Activated CD4-positive, alpha-beta T cell treated with anti-CD3 and anti-CD28 coated beads for 36 hours (primary cell): Measurements from ENCODE around the gene CCDC70. TPM values are rescaled to one million over a fixed set of nuclear protein-coding genes. Genes with fewer than 3 reads are reported as not detected.

Source experiments
- ATAC-seq: fragments of 200-7000 bp; cut with Tn5 transposase; one replicate; pipeline ENCODE4 v1.10.0; 2021; ENCODE audit warnings: mild to moderate bottlenecking, moderate library complexity
- CTCF ChIA-PET: fragments of 350-600 bp; sonication (Branson Sonifier 250); formaldehyde crosslinking; loops from one replicate; lab custom pipeline; 2021; ENCODE audit warnings: antibody characterized with exemption; lab: Charles Lee
- POLR2A ChIA-PET: fragments of 350-600 bp; sonication (Branson Sonifier 250); formaldehyde crosslinking; loops from one replicate; lab custom pipeline; 2021; ENCODE audit warnings: antibody characterized with exemption, inconsistent platforms; lab: Charles Lee
- DNase-seq: peaks from one replicate; pipeline ENCODE4 v3.0.0-alpha.2; 2020
- H3K27ac Mint-ChIP-seq: one replicate; pipeline ENCODE4 v1.8.0; 2021; ENCODE audit warnings: mixed read lengths
- H3K27me3 Mint-ChIP-seq: one replicate; pipeline ENCODE4 v1.8.0; 2021; ENCODE audit warnings: mixed read lengths
- H3K36me3 Mint-ChIP-seq: one replicate; pipeline ENCODE4 v1.8.0; 2021; ENCODE audit warnings: low read depth, mixed read lengths
- H3K4me1 Mint-ChIP-seq: one replicate; pipeline ENCODE4 v1.8.0; 2021; ENCODE audit warnings: mixed read lengths
- H3K4me3 Mint-ChIP-seq: one replicate; pipeline ENCODE4 v1.8.0; 2021; ENCODE audit warnings: mild to moderate bottlenecking, moderate library complexity, mixed read lengths
- H3K9me3 Mint-ChIP-seq: one replicate; pipeline ENCODE4 v1.8.0; 2021; ENCODE audit warnings: low read depth, mixed read lengths
- intact Hi-C, 2 experiments: fragments of 100-400 bp; cut with DNase I in 1 of 2; cut with micrococcal nuclease in 1 of 2; formaldehyde crosslinking; loops; one replicate each; pipeline versions ENCODE4 v1.14.2 to v1.15.1; 2022 to 2024; cut with DNase I, micrococcal nuclease
- total RNA-seq, 2 experiments: library from RNA; stranded (reverse); gene quantifications; one replicate each; pipeline ENCODE4 v1.2.3, GENCODE V29; 2021

The CCDC70 gene
- total RNA-seq, 2 experiments from 2014 or later = not detected

GRCh38 chr13:51879133-51879532 is 17.4 kb downstream of the CCDC70 start:
- no peak overlapping the region for H3K27ac Mint-ChIP-seq
- CTCF ChIA-PET = no interaction called here
- peaks cover 2% of the 10 kb centered on the region for H3K27me3 Mint-ChIP-seq
- POLR2A ChIA-PET = interaction anchor here (0.6 kb wide), 1 partner anchor 485 kb away, joined by 5 read pairs; no protein-coding TSS in a partner anchor
- intact Hi-C loops = no loop called here
- H3K4me1 Mint-ChIP-seq = peaks cover 7% of the 10 kb centered on the region
- peaks cover 4% of the 10 kb centered on the region for H3K9me3 Mint-ChIP-seq
- no peak overlapping the region for H3K4me3 Mint-ChIP-seq
- ATAC-seq (peak; percentile 87), DNase-seq (no peak)
- peaks cover 3% of the 10 kb centered on the region for H3K36me3 Mint-ChIP-seq

GRCh38 chr13:51881296-51881695 is 19.5 kb downstream of the CCDC70 start:
- intact Hi-C loops = no loop called here
- ChIA-PET CTCF (interaction anchor here (1.0 to 1.1 kb wide), 2 partner anchors 9 to 132 kb away, joined by 3 read pairs; no protein-coding TSS in a partner anchor), POLR2A (no interaction called here)
- DNase-seq = no peak
- no peak for ATAC-seq
- peaks cover 7% of the 10 kb centered on the region for H3K4me1 Mint-ChIP-seq
- peaks cover 2% of the 10 kb centered on the region for H3K27me3 Mint-ChIP-seq
- H3K9me3 Mint-ChIP-seq = peaks cover 4% of the 10 kb centered on the region
- H3K4me3 Mint-ChIP-seq = no peak overlapping the region
- peaks cover 3% of the 10 kb centered on the region for H3K36me3 Mint-ChIP-seq
- no peak overlapping the region for H3K27ac Mint-ChIP-seq

- ChIA-PET POLR2A (no interaction called here), CTCF (interaction anchor here (1.1 kb wide), 1 partner anchor 131 kb away, joined by 3 read pairs; no protein-coding TSS in a partner anchor)
- DNase-seq = no peak
- no peak overlapping the region for H3K27ac Mint-ChIP-seq
- H3K4me3 Mint-ChIP-seq = no peak overlapping the region
- H3K36me3 Mint-ChIP-seq = peaks cover 3% of the 10 kb centered on the region
- peaks cover 2% of the 10 kb centered on the region for H3K27me3 Mint-ChIP-seq
- ATAC-seq = no peak
- peaks cover 7% of the 10 kb centered on the region for H3K4me1 Mint-ChIP-seq
- H3K9me3 Mint-ChIP-seq = peaks cover 4% of the 10 kb centered on the region
- intact Hi-C loops = no loop called here
Observed at GRCh38 chr13:51882570-51883225, 20.9 kb downstream of the CCDC70 start.

GRCh38 chr13:51883226-51883600 is 21.4 kb downstream of the CCDC70 start:
- H3K9me3 Mint-ChIP-seq = peaks cover 4% of the 10 kb centered on the region
- DNase-seq = no peak
- peaks cover 7% of the 10 kb centered on the region for H3K4me1 Mint-ChIP-seq
- intact Hi-C loops = no loop called here
- peaks cover 3% of the 10 kb centered on the region for H3K36me3 Mint-ChIP-seq
- ATAC-seq = no peak
- no peak overlapping the region for H3K27ac Mint-ChIP-seq
- ChIA-PET POLR2A (no interaction called here), CTCF (no interaction called here)
- peaks cover 2% of the 10 kb centered on the region for H3K27me3 Mint-ChIP-seq
- H3K4me3 Mint-ChIP-seq = no peak overlapping the region

- CTCF ChIA-PET = interaction anchor here (1.1 to 1.9 kb wide), 3 partner anchors 10 to 37 kb away, joined by 3 to 7 read pairs (median 3); no protein-coding TSS in a partner anchor
Observed at GRCh38 chr13:51885651-51886050, 23.9 kb downstream of the CCDC70 start.

GRCh38 chr13:51887468-51887867 is 25.7 kb downstream of the CCDC70 start:
- peaks cover 3% of the 10 kb centered on the region for H3K36me3 Mint-ChIP-seq
- CTCF ChIA-PET = interaction anchor here (0.5 to 1.9 kb wide), 2 partner anchors 8 to 321 kb away, joined by 4 to 7 read pairs; no protein-coding TSS in a partner anchor
- POLR2A ChIA-PET = no interaction called here
- no peak for ATAC-seq
- H3K4me1 Mint-ChIP-seq = no peaks in the 10 kb centered on the region
- peaks cover 2% of the 10 kb centered on the region for H3K9me3 Mint-ChIP-seq
- H3K4me3 Mint-ChIP-seq = no peak overlapping the region
- peaks cover 2% of the 10 kb centered on the region for H3K27me3 Mint-ChIP-seq
- DNase-seq = no peak
- intact Hi-C loops = no loop called here
- H3K27ac Mint-ChIP-seq = no peak overlapping the region

More at GRCh38 chr13:51885651-51886050, 23.9 kb downstream of the CCDC70 start:
- Mint-ChIP-seq H3K36me3 (peaks cover 3% of the 10 kb centered on the region), H3K9me3 (peaks cover 4% of the 10 kb centered on the region), H3K4me3 (no peak overlapping the region), H3K27me3 (peaks cover 2% of the 10 kb centered on the region), H3K4me1 (no peaks in the 10 kb centered on the region), H3K27ac (no peak overlapping the region)
- no peak for ATAC-seq
- intact Hi-C loops = no loop called here
- DNase-seq = no peak
- POLR2A ChIA-PET = no interaction called here

- Mint-ChIP-seq H3K9me3 (no peaks in the 10 kb centered on the region), H3K4me3 (no peak overlapping the region), H3K36me3 (no peaks in the 10 kb centered on the region), H3K4me1 (no peaks in the 10 kb centered on the region), H3K27ac (no peak overlapping the region), H3K27me3 (peaks cover 3% of the 10 kb centered on the region)
- POLR2A ChIA-PET = no interaction called here
- ATAC-seq (no peak), DNase-seq (no peak)
- CTCF ChIA-PET = interaction anchor here (0.5 to 1.2 kb wide), 5 partner anchors 11 to 822 kb away, joined by 3 to 4 read pairs (median 3); no protein-coding TSS in a partner anchor
- intact Hi-C loops = no loop called here
Observed at GRCh38 chr13:51892657-51893056, 30.9 kb downstream of the CCDC70 start.

GRCh38 chr13:51894239-51894638 is 32.5 kb downstream of the CCDC70 start:
- no peak overlapping the region for H3K4me3 Mint-ChIP-seq
- no peaks in the 10 kb centered on the region for H3K9me3 Mint-ChIP-seq
- no peaks in the 10 kb centered on the region for H3K36me3 Mint-ChIP-seq
- H3K4me1 Mint-ChIP-seq = no peaks in the 10 kb centered on the region
- no peak overlapping the region for H3K27ac Mint-ChIP-seq
- no peak for DNase-seq
- ChIA-PET CTCF (interaction anchor here (1.2 to 2.1 kb wide), 3 partner anchors 233 to 608 kb away, joined by 3 to 16 read pairs (median 4); partner anchors contain the start of gene NEK5), POLR2A (no interaction called here)
- intact Hi-C loops = no loop called here
- peaks cover 3% of the 10 kb centered on the region for H3K27me3 Mint-ChIP-seq
- ATAC-seq = no peak

GRCh38 chr13:51895906-51896888 is 34.4 kb downstream of the CCDC70 start:
- ATAC-seq (peak; percentile 78), DNase-seq (peak; percentile 69)
- CTCF ChIA-PET = interaction anchor here (0.5 to 2.1 kb wide), 11 partner anchors 9 to 863 kb away, joined by 3 to 16 read pairs (median 4); partner anchors contain the start of gene NEK5
- Mint-ChIP-seq H3K27ac (no peak overlapping the region), H3K27me3 (peaks cover 5% of the 10 kb centered on the region), H3K36me3 (no peaks in the 10 kb centered on the region), H3K4me1 (no peaks in the 10 kb centered on the region), H3K9me3 (no peaks in the 10 kb centered on the region), H3K4me3 (no peak overlapping the region)
- intact Hi-C loops = loop anchor here (1.0 to 5.0 kb wide), 3 partner anchors 28 to 556 kb away; partner anchors contain the start of gene VPS36 (in 1 of the 2)
- POLR2A ChIA-PET = no interaction called here

- intact Hi-C loops = no loop called here
- H3K4me3 Mint-ChIP-seq = no peak overlapping the region
- peaks cover 6% of the 10 kb centered on the region for H3K27me3 Mint-ChIP-seq
Observed at GRCh38 chr13:51900471-51900870, 38.7 kb downstream of the CCDC70 start.

GRCh38 chr13:51902776-51903175 is 41.0 kb downstream of the CCDC70 start:
- ChIA-PET CTCF (interaction anchor here (2.0 kb wide), 1 partner anchor 12 kb away, joined by 6 read pairs; no protein-coding TSS in a partner anchor), POLR2A (no interaction called here)
- no peak overlapping the region for H3K4me3 Mint-ChIP-seq
- ATAC-seq = no peak
- peaks cover 7% of the 10 kb centered on the region for H3K4me1 Mint-ChIP-seq
- H3K9me3 Mint-ChIP-seq = no peaks in the 10 kb centered on the region
- DNase-seq = no peak
- peaks cover 6% of the 10 kb centered on the region for H3K27me3 Mint-ChIP-seq
- no peak overlapping the region for H3K27ac Mint-ChIP-seq
- intact Hi-C loops = no loop called here
- no peaks in the 10 kb centered on the region for H3K36me3 Mint-ChIP-seq

More at GRCh38 chr13:51900471-51900870, 38.7 kb downstream of the CCDC70 start:
- ChIA-PET CTCF (no interaction called here), POLR2A (no interaction called here)
- DNase-seq (no peak), ATAC-seq (no peak)
- Mint-ChIP-seq H3K36me3 (no peaks in the 10 kb centered on the region), H3K4me1 (peaks cover 5% of the 10 kb centered on the region), H3K9me3 (no peaks in the 10 kb centered on the region), H3K27ac (no peak overlapping the region)
